B cell (primary cell): Measurements from ENCODE around the gene CCDC136. TPM values are rescaled to one million over a fixed set of nuclear protein-coding genes. Genes with fewer than 3 reads are reported as not detected.

Source experiments
- ATAC-seq: fragments of 200-7000 bp; cut with Tn5 transposase; one replicate; pipeline ENCODE4 v1.10.0; 2021; ENCODE audit warnings: low read depth, mild to moderate bottlenecking, moderate number of reproducible peaks, moderate library complexity
- CTCF ChIA-PET: fragments of 350-600 bp; sonication (Branson Sonifier 250); formaldehyde crosslinking; loops from one replicate; lab custom pipeline; 2021; ENCODE audit warnings: antibody characterized with exemption, inconsistent platforms; lab: Charles Lee
- POLR2A ChIA-PET: fragments of 350-600 bp; sonication (Branson Sonifier 250); formaldehyde crosslinking; loops from one replicate; lab custom pipeline; 2021; ENCODE audit warnings: antibody characterized with exemption; lab: Charles Lee
- DNase-seq: peaks from one replicate; pipeline ENCODE4 v3.0.0; 2013
- H2AFZ ChIP-seq: 2 replicates; pipeline ENCODE4 v1.6.1; 2012; ENCODE audit warnings: mild to moderate bottlenecking, low read depth, low read length; ENCODE audit not compliant: insufficient read depth, poor library complexity, severe bottlenecking
- H3K27ac ChIP-seq, 2 donors: 1 replicate in 1 of 2; 2 replicates in 1 of 2; pipeline ENCODE4 v1.5.1; 2012 to 2013; ENCODE audit warnings: low read length in 2 of 2, mild to moderate bottlenecking in 2 of 2, moderate library complexity in 1 of 2
- H3K27me3 ChIP-seq, 4 experiments: fragments of 200-600 bp in 1 of 4; sonication (generic) in 1 of 4; replicated peaks in 1 of 4; 1 replicate in 2 of 4; 2 replicates in 2 of 4; pipeline versions ENCODE4 v1.6.1 to v1.7.0; 2013 to 2016; ENCODE audit warnings: low read length in 3 of 4, mild to moderate bottlenecking in 2 of 4, mixed read lengths in 1 of 4, moderate library complexity in 1 of 4; ENCODE audit not compliant: insufficient read depth in 4 of 4, control insufficient read depth in 3 of 4; ENCODE audit errors: control extremely low read depth in 1 of 4
- H3K36me3 ChIP-seq, 2 experiments: replicated peaks in 1 of 2; 1 replicate in 1 of 2; 2 replicates in 1 of 2; pipeline versions ENCODE4 v1.6.1 to v1.7.1; 2013; ENCODE audit warnings: low read length in 1 of 2; ENCODE audit not compliant: insufficient read depth in 2 of 2, control insufficient read depth in 1 of 2; ENCODE audit errors: control extremely low read depth in 1 of 2, extremely low read depth in 1 of 2
- H3K4me1 ChIP-seq, 2 donors: fragments of 200-600 bp in 1 of 2; sonication (generic) in 1 of 2; 1 replicate in 1 of 2; 2 replicates in 1 of 2; pipeline versions ENCODE4 v1.5.1 to v1.6.1; 2013 to 2017; ENCODE audit warnings: low read length in 2 of 2; ENCODE audit not compliant: control insufficient read depth in 2 of 2, insufficient read depth in 2 of 2
- H3K4me2 ChIP-seq: replicated peaks from 2 replicates; pipeline ENCODE3; 2012; ENCODE audit warnings: mild to moderate bottlenecking, low read depth, low read length; ENCODE audit not compliant: poor library complexity, severe bottlenecking
- H3K4me3 ChIP-seq, 5 experiments: fragments of 200-600 bp in 1 of 5; sonication (generic) in 1 of 5; 1 replicate in 3 of 5; 2 replicates in 2 of 5; pipeline versions ENCODE4 v1.5.1 to v1.7.0; 2011 to 2016; ENCODE audit warnings: low read length in 4 of 5, mild to moderate bottlenecking in 4 of 5, low read depth in 2 of 5, control low read depth in 1 of 5, moderate library complexity in 1 of 5; ENCODE audit not compliant: insufficient read depth in 1 of 5; ENCODE audit errors: control extremely low read depth in 1 of 5, extremely low read depth in 1 of 5
- H3K79me2 ChIP-seq: fragments of 200-600 bp; sonication (generic); one replicate; pipeline ENCODE4 v1.6.0; 2016; ENCODE audit warnings: low read length; ENCODE audit not compliant: control insufficient read depth, insufficient read depth
- H3K9ac ChIP-seq: fragments of 200-600 bp; sonication (generic); 2 replicates; pipeline ENCODE4 v1.6.1; 2017; ENCODE audit warnings: mild to moderate bottlenecking, low read length, moderate library complexity
- H3K9me3 ChIP-seq, 3 donors: one replicate each; pipeline versions ENCODE4 v1.6.1 to v1.7.1; 2013; ENCODE audit warnings: low read length in 2 of 3; ENCODE audit not compliant: control insufficient read depth in 2 of 3, insufficient read depth in 1 of 3; ENCODE audit errors: control extremely low read depth in 1 of 3
- H4K20me1 ChIP-seq: 2 replicates; pipeline ENCODE4 v1.6.0; 2012; ENCODE audit warnings: mild to moderate bottlenecking, low read length; ENCODE audit not compliant: insufficient read depth, control insufficient read depth, poor library complexity, severe bottlenecking
- H3K27ac Mint-ChIP-seq: one replicate; pipeline ENCODE4 v1.8.0; 2021; ENCODE audit warnings: mixed read lengths
- H3K27me3 Mint-ChIP-seq: one replicate; pipeline ENCODE4 v1.8.0; 2021; ENCODE audit warnings: mixed read lengths
- H3K4me1 Mint-ChIP-seq: one replicate; pipeline ENCODE4 v1.8.0; 2021; ENCODE audit warnings: mixed read lengths
- H3K4me3 Mint-ChIP-seq: one replicate; pipeline ENCODE4 v1.8.0; 2021; ENCODE audit warnings: mixed read lengths
- H3K9me3 Mint-ChIP-seq: one replicate; pipeline ENCODE4 v1.8.0; 2022; ENCODE audit warnings: mixed read lengths; ENCODE audit not compliant: insufficient read depth
- CTCF ChIP-seq: fragments of 200-600 bp; IDR thresholded peaks from one replicate; pipeline ENCODE4 v1.8.0; 2022; ENCODE audit warnings: antibody characterized with exemption, mild to moderate bottlenecking
- EZH2 ChIP-seq: IDR thresholded peaks from 2 replicates; pipeline ENCODE4 v1.6.1; 2012; ENCODE audit warnings: borderline replicate concordance, low read depth, mild to moderate bottlenecking, moderate library complexity, low read length; ENCODE audit not compliant: insufficient read depth, poor library complexity, severe bottlenecking
- WGBS: methylation state at CpG from one replicate; pipeline ENCODE4 v1.1.5; 2013; ENCODE audit warnings: missing lambda C conversion rate; ENCODE audit not compliant: insufficient coverage; 5-methylcytosine and 5-hydroxymethylcytosine counted together
- intact Hi-C: fragments of 100-400 bp; cut with micrococcal nuclease; formaldehyde crosslinking; loops from one replicate; pipeline ENCODE4 v1.10.0; 2022
- polyA plus RNA-seq: library from polyadenylated mRNA; depleted of rRNA; stranded (reverse); fragments of >200 nt; gene quantifications from 2 replicates; pipeline ENCODE4 v1.2.3, GENCODE V29; 2012
- total RNA-seq, 2 donors: library from RNA; stranded (reverse); fragments of 120-200 nt in 1 of 2; gene quantifications; 1 replicate in 1 of 2; 2 replicates in 1 of 2; pipeline versions ENCODE4 v1.2.3 to v1.2.4, GENCODE V29; 2013 to 2022

Gene CCDC136
- total and polyA plus RNA-seq, 2 donors (not counting 1 experiment from before 2014, with no cell fraction given): 2.2 to 13.9 TPM

GRCh38 chr7:128811631-128812430 lies 20.1 kb downstream of the CCDC136 start:
- CTCF ChIA-PET: no interaction called here

More at GRCh38 chr7:128811631-128812430, 20.1 kb downstream of the CCDC136 start:
- Mint-ChIP-seq H3K4me1 (no peaks in the 10 kb centered on the region), H3K9me3 (no peaks in the 10 kb centered on the region), H3K4me3 (no peak overlapping the region), H3K27me3 (no peaks in the 10 kb centered on the region), H3K27ac (no peak overlapping the region)
- H3K27ac ChIP-seq: no peak overlapping the region
- no peak overlapping the region for H3K4me3 ChIP-seq
- no peak overlapping the region for H2AFZ ChIP-seq
- no peaks in the 10 kb centered on the region for H3K36me3 ChIP-seq
- H4K20me1 ChIP-seq: no peaks in the 10 kb centered on the region
- H3K4me2 ChIP-seq: no peak overlapping the region
- TF ChIP-seq EZH2 (no peak), CTCF (no peak)
- no peaks in the 10 kb centered on the region for H3K4me1 ChIP-seq
- H3K27me3 ChIP-seq: no peaks in the 10 kb centered on the region
- WGBS: 93% methylated on average over 9 of the region's 11 CpGs
- DNase-seq (no peak), ATAC-seq (no peak)
- intact Hi-C loops: no loop called here
- POLR2A ChIA-PET: no interaction called here
- H3K9ac ChIP-seq: no peak overlapping the region
- H3K9me3 ChIP-seq: no peaks in the 10 kb centered on the region
- H3K79me2 ChIP-seq: no peaks in the 10 kb centered on the region
